Measurements from ENCODE around the gene ADCY9.

ADCY9 gene

GRCh38 chr16:4136229-4136813, 20.1 kb upstream of the ADCY9 start (continued):
- TF ChIP-seq HIC1 (tag by site-specific recombination; IDR thresholded peaks at IDR 0.05), result no peak
- no peak for TF ChIP-seq SALL2 (tag by site-specific recombination; IDR thresholded peaks at IDR 0.05; ENCODE audit: borderline replicate concordance)
- no peak for TF ChIP-seq ZNF449 (tag by site-specific recombination; IDR thresholded peaks at IDR 0.05)
- no peak for TF ChIP-seq ZBTB10 (tag by site-specific recombination; IDR thresholded peaks at IDR 0.05)
- TF ChIP-seq ZSCAN18 (tag by site-specific recombination; IDR thresholded peaks at IDR 0.05), result no peak

GRCh38 chr16:4135537-4135936, 19.3 kb upstream of the ADCY9 start:
- Histone ChIP-seq H3K4me3 (ENCODE audit: low read depth, low read length) (no peak overlapping the region), H3K27ac (ENCODE audit: extremely low read depth, low read depth, low read length) (no peak overlapping the region), H3K36me3 (ENCODE audit: control insufficient read depth in 2 of 2, insufficient read depth in 1 of 2, low read length in 2 of 2) (no peaks in the 10 kb centered on the region), H3K9me3 (ENCODE audit: control insufficient read depth, insufficient read depth, low read depth, low read length) (no peaks in the 10 kb centered on the region), H3K4me1 (ENCODE audit: control insufficient read depth, insufficient read depth, low read length) (no peaks in the 10 kb centered on the region)
- ChIA-PET POLR2A (no interaction called here), CTCF (interaction anchor here (0.6 to 0.7 kb wide), 2 partner anchors 119 to 1281 kb away, joined by 3 read pairs; no protein-coding TSS in a partner anchor)
- no peak for TF ChIP-seq ELK4 (IDR thresholded peaks at IDR 0.05; ENCODE audit: borderline replicate concordance, low read depth, low read length)
- TF ChIP-seq ZBTB10 (tag by site-specific recombination; IDR thresholded peaks at IDR 0.05), result no peak
- no peak for TF ChIP-seq SETDB1 (IDR thresholded peaks at IDR 0.05; ENCODE audit: insufficient read length, low read length)
- TF ChIP-seq ZBTB1 (tag by site-specific recombination; IDR thresholded peaks at IDR 0.05), result no peak
- TF ChIP-seq ZNF785 (tag by site-specific recombination; IDR thresholded peaks at IDR 0.05), result no peak
- peak; percentile 43; the same call in 1 of the 2 replicates for TF ChIP-seq ZBTB17 (tag by site-specific recombination; IDR thresholded peaks at IDR 0.05)
- no peak for TF ChIP-seq ZBTB6 (tag by site-specific recombination; IDR thresholded peaks at IDR 0.05)
- no peak for TF ChIP-seq ZNF26 (tag by site-specific recombination; IDR thresholded peaks at IDR 0.05)
- TF ChIP-seq SALL2 (tag by site-specific recombination; IDR thresholded peaks at IDR 0.05; ENCODE audit: borderline replicate concordance), result no peak
- TF ChIP-seq ZNF366 (tag by site-specific recombination; conservative IDR thresholded peaks at IDR 0.05), result peak; percentile 94
- no peak for TF ChIP-seq ZNF121 (tag by site-specific recombination; IDR thresholded peaks at IDR 0.05)
- TF ChIP-seq ZSCAN4 (tag by site-specific recombination; IDR thresholded peaks at IDR 0.05), result no peak
